Inflammatory macrophage (primary cell): ENCODE results near the gene PTCD1.

ENCODE experiments used
- DNase-seq, 2 donors: peaks; one replicate each; pipeline ENCODE4 v3.0.0-alpha.2; 2020 to 2022
- total RNA-seq, 18 experiments: gene quantifications; one replicate each; lab custom pipeline; 2026; ENCODE audit warnings: mixed read lengths in 6 of 18, inconsistent platforms in 2 of 18; lab: John Stamatoyannopoulos, UW

Gene PTCD1, protein sequence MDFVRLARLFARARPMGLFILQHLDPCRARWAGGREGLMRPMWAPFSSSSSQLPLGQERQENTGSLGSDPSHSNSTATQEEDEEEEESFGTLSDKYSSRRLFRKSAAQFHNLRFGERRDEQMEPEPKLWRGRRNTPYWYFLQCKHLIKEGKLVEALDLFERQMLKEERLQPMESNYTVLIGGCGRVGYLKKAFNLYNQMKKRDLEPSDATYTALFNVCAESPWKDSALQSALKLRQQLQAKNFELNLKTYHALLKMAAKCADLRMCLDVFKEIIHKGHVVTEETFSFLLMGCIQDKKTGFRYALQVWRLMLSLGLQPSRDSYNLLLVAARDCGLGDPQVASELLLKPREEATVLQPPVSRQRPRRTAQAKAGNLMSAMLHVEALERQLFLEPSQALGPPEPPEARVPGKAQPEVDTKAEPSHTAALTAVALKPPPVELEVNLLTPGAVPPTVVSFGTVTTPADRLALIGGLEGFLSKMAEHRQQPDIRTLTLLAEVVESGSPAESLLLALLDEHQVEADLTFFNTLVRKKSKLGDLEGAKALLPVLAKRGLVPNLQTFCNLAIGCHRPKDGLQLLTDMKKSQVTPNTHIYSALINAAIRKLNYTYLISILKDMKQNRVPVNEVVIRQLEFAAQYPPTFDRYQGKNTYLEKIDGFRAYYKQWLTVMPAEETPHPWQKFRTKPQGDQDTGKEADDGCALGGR
- 1.3 to 5.5 (median 3.5) reads per million in 18 experiments for total RNA-seq

DNA sequence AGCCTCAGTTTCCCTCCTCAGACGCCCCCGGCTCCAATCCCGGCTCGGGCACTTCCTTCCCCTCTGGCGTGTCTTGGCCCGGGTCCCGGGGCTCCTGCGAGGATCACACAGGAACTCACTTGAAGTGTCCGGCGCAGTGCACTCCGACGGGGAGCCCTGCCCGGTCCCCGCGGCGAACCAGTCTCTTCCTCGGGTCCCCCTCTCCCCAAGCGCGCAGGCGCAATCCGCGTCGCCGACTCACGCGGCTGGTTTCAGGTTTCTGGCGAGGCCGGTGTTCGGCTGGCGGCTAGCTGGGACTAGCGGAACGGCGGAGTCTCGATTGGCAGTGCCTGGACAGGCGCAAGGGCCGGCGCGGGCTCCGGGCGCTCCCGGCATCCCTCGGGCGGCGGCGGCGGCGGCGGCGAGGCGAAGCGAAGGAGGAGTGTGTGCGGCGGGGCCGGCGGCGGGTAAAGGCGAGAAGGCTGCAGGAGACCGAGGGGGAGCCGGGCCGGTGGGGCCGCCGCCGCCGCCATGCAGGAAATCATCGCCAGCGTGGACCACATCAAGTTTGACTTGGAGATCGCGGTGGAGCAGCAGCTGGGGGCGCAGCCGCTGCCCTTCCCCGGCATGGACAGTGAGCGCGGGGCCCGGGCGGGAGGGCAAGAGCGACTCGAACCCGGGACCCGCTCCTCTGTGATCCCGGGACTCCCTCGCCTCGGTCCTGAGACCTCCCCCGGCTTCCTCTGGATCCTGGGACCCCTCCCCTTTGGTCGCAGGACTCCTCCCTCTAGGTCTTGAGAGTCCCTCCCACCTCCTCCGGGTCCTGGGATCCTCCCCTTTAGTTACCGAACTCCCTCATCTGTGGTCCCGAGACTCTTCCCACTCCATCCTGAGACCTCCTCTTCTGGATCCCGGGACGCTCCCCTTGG is at the start of gene PTCD1, which contains the start of gene CPSF4:
Gene PTCD1, minus strand, starts transcription at position 226 of the 908 bp plus-strand sequence. CDS start 3,556 bp downstream, outside the sequence.
Gene CPSF4, plus strand, starts transcription at position 371 of the 908 bp plus-strand sequence. Its CDS starts 140 bp downstream, at position 511.
- peak; percentile 95 to 96 for DNase-seq

GRCh38 chr7:99485094-99485493 is 46.5 kb upstream of the PTCD1 start:
- DNase-seq, result no peak

DNA sequence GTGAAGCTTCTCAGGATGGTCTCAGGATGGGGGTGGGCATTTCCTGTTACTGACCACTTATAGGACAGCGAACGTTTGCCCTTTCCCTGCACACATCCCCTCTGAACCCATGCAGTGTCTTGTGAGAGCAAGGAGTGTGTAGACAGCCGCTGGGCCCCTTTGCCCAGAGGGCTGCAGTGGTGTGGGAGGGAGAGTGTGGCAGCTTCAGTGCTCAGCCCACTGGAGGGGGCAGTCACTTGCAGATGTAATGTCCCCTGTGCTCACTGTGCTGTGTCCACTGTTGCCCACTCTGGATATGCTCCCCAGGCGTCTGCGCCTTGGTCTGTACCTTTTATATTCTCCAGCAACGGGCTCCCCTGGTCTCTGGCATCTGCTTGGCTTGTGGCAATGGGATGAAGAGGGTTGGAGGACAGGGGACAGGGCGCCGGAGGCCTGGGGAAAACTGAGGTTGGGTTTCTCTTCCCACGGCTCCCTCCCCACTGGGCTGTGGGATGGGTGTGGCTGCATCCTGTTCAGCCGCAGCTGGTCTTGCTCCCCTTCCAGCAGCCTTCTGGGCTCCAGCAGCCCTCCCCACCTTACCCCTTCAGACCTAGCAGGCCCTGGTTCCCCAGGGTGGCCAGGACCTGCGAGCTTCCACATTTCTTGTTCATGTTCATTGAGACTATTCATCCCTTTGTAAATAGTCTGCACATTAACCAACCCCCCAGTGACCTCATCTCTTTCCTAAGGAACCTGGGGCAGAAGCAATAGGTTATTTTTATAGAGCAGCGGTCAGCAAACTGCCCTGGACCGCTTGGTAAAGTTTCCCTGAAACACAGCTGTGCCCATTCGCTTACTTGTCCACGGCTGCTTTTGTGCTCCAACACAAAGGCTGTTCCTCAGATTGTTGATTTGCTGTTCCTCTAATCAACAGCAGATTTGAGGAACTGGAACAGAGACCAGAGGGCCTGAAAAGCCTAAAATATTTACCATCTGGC is 40.2 kb upstream of the PTCD1 start:
- DNase-seq, result no peak

DNA sequence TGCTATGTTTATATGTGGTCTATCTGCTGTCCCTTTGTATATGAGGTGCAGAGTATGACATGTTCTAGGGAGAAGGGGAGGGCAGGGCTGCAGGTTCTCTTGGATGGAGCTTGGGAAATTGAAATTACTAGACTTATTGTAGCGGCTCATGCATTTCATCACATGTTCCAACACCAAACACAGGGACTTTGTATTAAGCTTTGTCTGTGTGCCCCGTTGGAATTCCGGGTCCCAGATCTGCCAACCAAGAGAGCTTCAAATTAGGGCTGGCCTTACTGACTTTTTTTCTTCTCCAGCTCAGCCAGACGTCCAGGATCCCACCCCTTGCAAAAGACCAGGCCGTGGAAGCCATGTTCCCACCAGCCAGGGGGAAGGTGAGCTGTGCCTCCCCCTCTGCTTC is 37.5 kb upstream of the PTCD1 start:
- no peak for DNase-seq

GRCh38 chr7:99473315-99473596 is 34.7 kb upstream of the PTCD1 start:
- peak; percentile 80 to 81 for DNase-seq

DNA sequence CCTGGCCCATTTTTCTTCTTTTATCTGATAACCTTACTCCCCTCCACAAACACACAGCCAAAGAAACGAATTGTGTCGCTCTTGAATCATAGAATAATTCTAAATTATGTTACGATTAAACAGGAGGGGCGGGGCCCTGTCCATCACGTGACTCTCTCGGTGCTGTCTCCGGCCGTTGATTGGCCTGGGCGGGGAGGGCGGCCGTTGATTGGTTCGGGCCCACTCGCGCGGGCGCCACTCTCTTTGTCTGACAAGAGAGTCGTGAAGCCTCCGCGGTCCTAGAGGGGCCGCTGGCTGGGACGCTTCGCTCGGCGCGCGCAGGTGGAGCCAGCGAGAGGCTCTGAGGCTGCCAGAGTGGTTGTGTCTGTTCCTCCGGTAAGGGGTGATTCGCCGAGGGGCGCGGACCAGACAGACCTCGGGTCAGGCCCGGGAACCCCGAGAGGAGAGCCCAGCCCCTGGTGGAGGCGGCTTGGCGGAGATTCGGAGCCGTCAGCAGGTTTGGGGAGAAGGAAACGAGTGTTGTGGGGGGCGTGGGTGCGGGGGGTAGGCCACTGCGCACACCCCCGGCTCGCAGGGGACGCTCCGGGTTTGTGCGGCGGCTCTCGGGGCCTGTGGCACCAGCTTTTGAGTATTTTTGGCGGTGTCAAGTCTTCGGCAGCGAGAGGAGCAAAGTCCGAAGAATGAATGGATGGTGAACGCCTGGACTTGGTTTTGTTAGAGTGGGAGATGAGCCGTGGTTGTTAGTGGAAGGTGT is 34.1 kb upstream of the PTCD1 start, which contains the start of gene ZNF789:
Gene ZNF789, plus strand, starts transcription at position 330 of the 754 bp plus-strand sequence. CDS start 3,567 bp downstream, outside the sequence.
- peak; percentile 96 to 97 for DNase-seq

GRCh38 chr7:99469381-99470065 is 30.9 kb upstream of the PTCD1 start:
- no peak for DNase-seq

DNA sequence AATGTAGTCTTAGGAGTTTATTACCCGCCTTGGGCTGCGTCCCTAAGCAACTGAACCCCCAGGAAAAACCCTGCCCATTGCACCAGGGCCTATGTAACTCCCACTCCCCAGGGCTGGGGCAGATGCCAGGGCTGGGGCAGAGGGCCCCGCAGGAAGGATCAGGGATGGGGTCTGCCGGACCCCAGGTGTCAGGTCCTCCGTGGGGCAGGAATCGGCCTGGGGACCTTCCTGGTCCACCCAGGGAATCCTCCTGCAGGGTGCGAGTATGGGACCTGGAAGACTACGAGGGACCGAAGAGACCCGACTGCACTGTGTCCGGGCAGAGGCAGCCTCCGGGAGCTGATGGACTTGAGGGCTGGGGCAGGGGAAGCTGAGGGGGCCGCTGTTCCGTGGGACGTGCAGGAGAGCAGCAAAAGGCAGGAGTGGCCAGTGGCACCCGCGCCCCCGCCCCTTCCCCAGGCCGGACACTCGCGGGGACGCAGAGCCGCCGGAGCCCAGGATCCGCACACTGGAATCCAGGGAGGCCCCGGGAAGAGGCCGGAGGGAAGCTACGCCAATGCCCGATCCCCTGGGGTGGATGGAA is 29.8 kb upstream of the PTCD1 start:
- no peak for DNase-seq

DNA sequence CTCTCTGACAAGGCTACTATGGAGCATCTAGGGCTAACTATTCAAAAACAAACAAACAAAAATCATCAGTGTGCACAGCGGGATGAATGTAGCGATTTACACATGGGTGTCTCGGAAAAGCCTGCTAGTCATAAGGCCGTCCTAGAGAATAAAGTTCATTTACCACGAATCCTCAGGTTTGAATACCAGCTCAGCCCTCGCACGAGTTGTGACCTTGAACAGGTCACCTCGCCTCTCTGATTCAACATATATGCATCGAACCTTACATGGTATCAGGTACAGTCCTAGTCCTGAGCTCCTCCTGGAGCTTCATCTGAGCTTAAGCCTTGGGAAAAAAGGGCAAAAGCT is 26.8 kb upstream of the PTCD1 start:
- no peak for DNase-seq

- no peak for DNase-seq
Measured at GRCh38 chr7:99461221-99461620, 22.6 kb upstream of the PTCD1 start.

- no peak for DNase-seq
Measured at GRCh38 chr7:99460651-99461050, 22.1 kb upstream of the PTCD1 start.

- peak; percentile 29 to 44 for DNase-seq
Measured at GRCh38 chr7:99459087-99459486, 20.5 kb upstream of the PTCD1 start.

- no peak for DNase-seq
Measured at GRCh38 chr7:99457650-99458493, 19.3 kb upstream of the PTCD1 start.

DNA sequence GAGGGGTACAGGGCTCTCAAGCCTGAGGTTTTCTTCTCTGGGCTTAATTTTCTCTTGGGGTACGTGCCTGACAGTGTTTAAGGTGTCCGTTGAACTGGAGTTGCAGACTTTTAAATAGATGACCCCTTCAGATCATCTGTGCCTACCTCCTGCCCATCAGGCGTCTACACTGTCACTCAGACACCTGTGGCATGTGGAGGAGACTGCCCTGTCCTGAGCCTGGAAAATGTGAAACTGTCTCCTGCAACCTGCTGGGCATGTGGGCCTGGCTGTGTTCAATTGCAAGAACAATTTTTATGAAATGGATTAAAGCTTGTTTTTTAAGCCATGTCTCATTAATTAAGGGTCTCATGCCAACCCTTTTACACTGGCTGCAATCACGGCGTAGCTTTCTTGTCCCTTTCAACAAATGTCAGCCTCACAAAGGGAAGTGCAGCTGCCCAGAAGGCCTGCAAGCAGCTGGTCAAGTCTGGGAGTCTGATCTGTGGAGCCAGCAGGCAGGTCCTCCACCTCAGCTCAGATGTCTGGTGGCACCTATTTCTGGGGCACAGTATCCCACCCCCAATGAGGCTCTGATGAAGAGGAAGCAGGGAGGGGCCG is 18.6 kb upstream of the PTCD1 start:
- DNase-seq, result no peak

- no peak for DNase-seq
Measured at GRCh38 chr7:99456288-99456687, 17.7 kb upstream of the PTCD1 start.

DNA sequence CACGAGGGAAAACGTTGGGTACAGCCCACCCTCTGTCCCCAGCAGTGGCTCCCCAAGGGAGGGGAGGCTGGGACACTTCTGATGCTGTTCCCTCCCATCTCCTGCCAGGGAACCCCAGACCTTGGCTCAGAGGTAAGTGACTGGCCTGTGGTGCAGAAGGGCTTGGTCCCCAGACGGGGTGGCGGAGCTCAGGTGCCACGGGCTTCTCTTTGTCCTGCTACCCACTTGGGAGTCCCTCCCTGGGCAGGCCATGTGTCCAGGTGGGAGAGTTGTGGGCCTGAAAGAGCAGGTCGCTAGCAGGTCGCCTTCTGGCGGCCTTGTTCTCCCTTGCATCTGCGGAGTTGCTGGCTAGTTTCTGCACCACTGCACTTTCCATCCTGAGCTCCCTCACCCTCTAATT is 17.3 kb upstream of the PTCD1 start:
- no peak for DNase-seq

DNA sequence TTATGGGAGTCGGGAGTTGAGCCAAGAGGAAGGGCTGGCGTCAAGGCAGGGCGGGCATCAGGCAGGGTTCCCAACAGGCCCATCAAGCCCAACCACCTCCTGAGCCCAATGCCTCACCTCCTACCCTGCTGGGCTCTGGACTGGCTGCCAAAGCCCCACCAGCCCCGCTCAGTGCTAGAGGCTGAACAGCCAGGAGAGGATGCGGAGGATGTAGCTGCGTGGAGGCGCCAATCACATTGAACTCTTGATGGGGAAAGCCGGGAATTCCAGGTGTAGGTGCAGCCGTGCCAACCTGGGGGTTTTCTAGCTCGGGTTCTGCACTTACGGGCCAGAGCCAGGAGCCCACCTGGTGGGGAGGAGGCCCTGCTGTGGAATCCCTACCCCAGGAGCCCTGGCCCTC is 14.5 kb upstream of the PTCD1 start:
- no peak for DNase-seq

- no peak for DNase-seq
Measured at GRCh38 chr7:99452541-99452940, 13.9 kb upstream of the PTCD1 start.
